GM12878 (cell line): Measurements from ENCODE around the gene PPP2R3C. TPM values are rescaled to one million over a fixed set of nuclear protein-coding genes. Genes with fewer than 3 reads are reported as not detected.
"Not testable (repeated sequence)": the region's sequence is repeated elsewhere in the genome, so short reads cannot be mapped to it uniquely, and the experiment has no call there.

ENCODE experiments used
- ATAC-seq: fragments of 200-7000 bp; cut with Tn5 transposase; 3 replicates; pipeline ENCODE4 v1.9.1; 2020; ENCODE audit warnings: mild to moderate bottlenecking, moderate library complexity
- BruUV-seq: library from RNA; stranded (reverse); fragments of 400-500 nt; replicated peaks from 2 replicates; lab custom pipeline; 2021; lab: Mats Ljungman, UMichigan
- CTCF ChIA-PET: fragments of 300-600 bp; sonication (Branson Sonifier 250); formaldehyde crosslinking; extraction: SDS; loops from one replicate; lab custom pipeline; 2021; ENCODE audit warnings: inconsistent platforms; lab: Yijun Ruan, JAX
- POLR2A ChIA-PET: fragments of 350-600 bp; formaldehyde crosslinking; extraction: SDS; loops from one replicate; lab custom pipeline; 2021; ENCODE audit warnings: inconsistent platforms; lab: Charles Lee
- RAD21 ChIA-PET: fragments of 300-600 bp; sonication (Branson Sonifier 250); formaldehyde crosslinking; loops from one replicate; lab custom pipeline; 2023; ENCODE audit warnings: antibody characterized with exemption; ENCODE audit not compliant: unreplicated experiment; lab: Charles Lee
- SMC1A ChIA-PET: fragments of 300-600 bp; sonication (Branson Sonifier 250); formaldehyde crosslinking; loops from one replicate; lab custom pipeline; 2023; ENCODE audit not compliant: unreplicated experiment, uncharacterized antibody; lab: Charles Lee
- DNase-seq: peaks from one replicate; pipeline ENCODE4 v3.0.0-alpha.2; 2011; ENCODE audit warnings: low read depth, low spot score
- FAIRE-seq: peaks from 3 replicates; lab custom pipeline; 2011; peaks lifted over from hg19 to GRCh38; lab: Jason Lieb, UNC
- H2AFZ ChIP-seq: 2 replicates; pipeline ENCODE4 v1.6.0; 2011; ENCODE audit warnings: low read depth, low read length, control low read depth; ENCODE audit not compliant: control insufficient read depth
- H3K27ac ChIP-seq: 2 replicates; pipeline ENCODE4 v1.5.1; 2011; ENCODE audit warnings: control low read depth; ENCODE audit not compliant: control insufficient read depth, insufficient read depth
- H3K27me3 ChIP-seq, 2 experiments: replicated peaks in 1 of 2; 2 replicates each; pipeline versions ENCODE4 v1.6.0 to v1.6.1; 2011; ENCODE audit warnings: low read length in 1 of 2; ENCODE audit not compliant: control insufficient read depth in 2 of 2, insufficient read depth in 2 of 2
- H3K36me3 ChIP-seq, 2 experiments: 2 replicates each; pipeline ENCODE4 v1.5.1; 2011; ENCODE audit warnings: low read length in 1 of 2; ENCODE audit not compliant: control insufficient read depth in 2 of 2, insufficient read depth in 2 of 2
- H3K4me1 ChIP-seq: 2 replicates; pipeline ENCODE4 v1.6.1; 2011; ENCODE audit warnings: mild to moderate bottlenecking, low read length, moderate library complexity, mixed read lengths; ENCODE audit not compliant: control insufficient read depth, insufficient read depth
- H3K4me2 ChIP-seq: 2 replicates; pipeline ENCODE4 v1.6.0; 2011; ENCODE audit warnings: control low read depth; ENCODE audit not compliant: control insufficient read depth, insufficient read depth
- H3K4me3 ChIP-seq: fragments of 200-600 bp; sonication (generic); 2 replicates; pipeline ENCODE4 v1.5.1; 2016
- H3K79me2 ChIP-seq: 2 replicates; pipeline ENCODE4 v1.6.0; 2011; ENCODE audit warnings: low read length; ENCODE audit not compliant: control insufficient read depth, insufficient read depth
- H3K9ac ChIP-seq: 2 replicates; pipeline ENCODE4 v1.8.0; 2011; ENCODE audit warnings: low read length, control low read depth, mixed read lengths; ENCODE audit not compliant: control insufficient read depth, insufficient read depth
- H3K9me3 ChIP-seq: replicated peaks from 3 replicates; pipeline ENCODE4 v1.5.1; 2011; ENCODE audit warnings: mild to moderate bottlenecking, low read length; ENCODE audit not compliant: control insufficient read depth, insufficient read depth
- H4K20me1 ChIP-seq: 2 replicates; pipeline ENCODE4 v1.6.0; 2011; ENCODE audit not compliant: control insufficient read depth, insufficient read depth
- CBX3 ChIP-seq: fragments of 200-600 bp; sonication (generic); IDR thresholded peaks from 2 replicates; pipeline ENCODE4 v1.6.1; 2016; ENCODE audit warnings: low read depth, borderline replicate concordance
- CREM ChIP-seq: IDR thresholded peaks from 2 replicates; pipeline ENCODE4 v1.6.1; 2014; ENCODE audit warnings: antibody characterized with exemption, low read depth
- EP300 ChIP-seq, 2 experiments: fragments of 150-350 bp in 1 of 2; IDR thresholded peaks; 2 replicates each; pipeline ENCODE4 v1.6.1; 2011 to 2012; ENCODE audit warnings: low read depth in 2 of 2, low read length in 2 of 2, borderline replicate concordance in 1 of 2, improper control_type of control experiment in 1 of 2, inconsistent platforms in 1 of 2; ENCODE audit not compliant: control insufficient read depth in 1 of 2
- HCFC1 ChIP-seq: fragments of 150-350 bp; IDR thresholded peaks from 2 replicates; pipeline ENCODE4 v1.6.1; 2014; ENCODE audit warnings: low read length
- LARP7 ChIP-seq: fragments of 450-650 bp; IDR thresholded peaks from 2 replicates; pipeline ENCODE4 v1.6.1; 2017; ENCODE audit warnings: mild to moderate bottlenecking
- POLR2A ChIP-seq: IDR thresholded peaks from 2 replicates; pipeline ENCODE4 v1.6.1; 2011; ENCODE audit warnings: low read depth, mild to moderate bottlenecking, low read length
- RFX5 ChIP-seq: IDR thresholded peaks from 2 replicates; pipeline ENCODE4 v1.6.1; 2011; ENCODE audit warnings: low read depth, low read length, improper control_type of control experiment
- SPI1 ChIP-seq: IDR thresholded peaks from 2 replicates; pipeline ENCODE4 v1.6.1; 2011; ENCODE audit warnings: low read depth, mild to moderate bottlenecking, low read length, moderate library complexity, borderline replicate concordance; ENCODE audit not compliant: insufficient read depth
- SREBF1 ChIP-seq: IDR thresholded peaks from 2 replicates; pipeline ENCODE4 v1.6.1; 2012; ENCODE audit warnings: mild to moderate bottlenecking, low read length
- TAF1 ChIP-seq: IDR thresholded peaks from 2 replicates; pipeline ENCODE4 v1.6.1; 2011; ENCODE audit warnings: mild to moderate bottlenecking, low read depth, low read length, borderline replicate concordance
- YY1 ChIP-seq: IDR thresholded peaks from 2 replicates; pipeline ENCODE4 v1.6.1; 2011; ENCODE audit warnings: low read depth, mild to moderate bottlenecking, low read length
- WGBS: methylation state at CpG from one replicate; pipeline ENCODE4 v1.1.6; 2016; ENCODE audit warnings: low lambda C conversion rate; ENCODE audit not compliant: insufficient replicate concordance, insufficient coverage; ENCODE audit errors: missing lambda C conversion rate; 5-methylcytosine and 5-hydroxymethylcytosine counted together
- in situ Hi-C: fragments of 300-500 bp; cut with MboI; formaldehyde crosslinking; loops from 9 replicates; pipeline ENCODE4 v1.14.3; 2018; ENCODE audit warnings: mixed read lengths
- intact Hi-C: fragments of 100-400 bp; cut with micrococcal nuclease; formaldehyde crosslinking; loops from one replicate; pipeline ENCODE4 v1.14.2; 2022; ENCODE audit not compliant: unreplicated experiment
- polyA plus RNA-seq, 11 experiments: library from polyadenylated mRNA; depleted of rRNA in 4 of 11; unstranded in 6 of 11; stranded (reverse) in 5 of 11; fragments of >200 nt; fragmentation: Nextera tagmentation in 4 of 11; fragmentation: Illumina TruSeq in 1 of 11; extraction: Ambion mirVana in 4 of 11; extraction: Trizol in 1 of 11; gene quantifications; 1 replicate in 1 of 11; 2 replicates in 10 of 11; pipeline versions ENCODE4 v1.2.1 to v1.2.3, GENCODE V29; 2011 to 2016; ENCODE audit warnings: inconsistent platforms in 2 of 11, missing spikeins in 2 of 11, low read depth in 1 of 11
- total RNA-seq, 4 experiments: library from RNA; depleted of rRNA in 3 of 4; stranded (reverse); fragments of >200 nt in 3 of 4; fragmentation: Illumina TruSeq in 1 of 4; extraction: Trizol in 1 of 4; gene quantifications; 2 replicates each; pipeline versions ENCODE4 v1.2.1 to v1.2.3, GENCODE V29; 2013 to 2021
- TF ChIP-seq, protein P1 (sequence below): IDR thresholded peaks from 2 replicates; pipeline ENCODE4 v1.6.1; 2011; ENCODE audit warnings: low read depth, mild to moderate bottlenecking, low read length, moderate library complexity, borderline replicate concordance; ENCODE audit errors: extremely low read depth

The PPP2R3C gene
- total and polyA plus RNA-seq, 10 of the 15 experiments (the other 5 are each of a cell fraction or from before 2014, with no cell fraction given), result 27.6 to 80.5 (median 42.9) TPM

DNA sequence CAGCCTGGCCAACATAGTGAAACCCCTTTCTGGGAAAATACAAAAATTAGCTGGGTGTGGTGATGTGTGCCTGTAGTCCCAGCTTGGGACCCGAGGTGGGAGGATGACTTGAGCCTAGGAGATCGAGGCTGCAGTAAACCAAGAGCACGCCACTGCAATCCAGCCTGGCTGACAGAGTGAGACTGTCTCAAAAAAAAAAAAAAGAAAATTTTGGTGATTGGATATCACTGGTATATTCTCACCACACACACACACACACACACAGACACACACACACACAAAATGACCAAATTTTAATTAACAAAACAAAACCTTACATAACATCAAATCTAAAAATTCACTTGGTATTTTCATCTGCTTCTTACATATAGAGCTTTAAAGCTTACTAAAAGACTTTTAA, 79.2 kb downstream of the PPP2R3C start:
- CTCF ChIA-PET, result interaction anchor here (0.7 kb wide), 2 partner anchors 187 to 222 kb away, joined by 3 read pairs; no protein-coding TSS in a partner anchor

DNA sequence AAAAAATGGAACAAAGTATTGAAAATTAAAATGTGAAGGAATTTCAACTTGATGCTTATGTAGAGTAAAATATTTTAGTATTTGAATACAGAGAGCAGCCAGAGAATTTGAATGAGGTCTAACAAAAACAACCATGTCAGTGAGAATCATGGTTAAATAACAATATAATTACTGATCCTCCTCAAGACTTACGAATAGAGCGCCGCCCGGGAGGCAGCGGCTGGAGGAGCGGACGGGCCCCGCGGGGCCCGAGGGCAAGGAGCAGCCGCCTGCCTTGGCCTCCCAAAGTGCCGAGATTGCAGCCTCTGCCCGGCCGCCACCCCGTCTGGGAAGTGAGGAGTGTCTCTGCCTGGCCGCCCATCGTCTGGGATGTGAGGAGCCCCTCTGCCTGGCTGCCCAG, 83.5 kb downstream of the PPP2R3C start:
- intact Hi-C loops, RAD21 ChIA-PET, in situ Hi-C loops, BruUV-seq, H4K20me1 ChIP-seq, H3K36me3 ChIP-seq, POLR2A ChIA-PET, H3K9ac ChIP-seq, H3K79me2 ChIP-seq, H3K4me3 ChIP-seq, DNase-seq, CTCF ChIA-PET, H3K4me1 ChIP-seq, H2AFZ ChIP-seq, H3K27me3 ChIP-seq, H3K4me2 ChIP-seq, ATAC-seq, H3K27ac ChIP-seq, FAIRE-seq: not testable (repeated sequence)
- peaks cover 12% of the 10 kb centered on the region for H3K9me3 ChIP-seq
- 96% methylated on average over 7 of the region's 17 CpGs for WGBS
- SMC1A ChIA-PET, result interaction anchor here (1.0 kb wide), 1 partner anchor 15 kb away, joined by 3 read pairs; no protein-coding TSS in a partner anchor

More for the DNA sequence above, 79.2 kb downstream of the PPP2R3C start:
- no peak overlapping the region for H3K4me3 ChIP-seq
- no peaks in the 10 kb centered on the region for H3K27me3 ChIP-seq
- H3K9me3 ChIP-seq, result no peaks in the 10 kb centered on the region
- FAIRE-seq, result no peak
- ChIA-PET POLR2A (interaction anchor here (0.6 to 1.8 kb wide), 4 partner anchors 11 to 160 kb away, joined by 3 to 7 read pairs (median 4); no protein-coding TSS in a partner anchor), SMC1A (interaction anchor here (0.6 to 1.5 kb wide), 4 partner anchors 14 to 354 kb away, joined by 3 to 5 read pairs (median 4); no protein-coding TSS in a partner anchor), RAD21 (no interaction called here)
- H3K79me2 ChIP-seq, result peaks cover 1% of the 10 kb centered on the region
- H2AFZ ChIP-seq, result no peak overlapping the region
- no peak for ATAC-seq
- no peak overlapping the region for H3K27ac ChIP-seq
- BruUV-seq, result no TSS peak
- 77% methylated on average over 2 of the region's 3 CpGs for WGBS
- H3K9ac ChIP-seq, result no peak overlapping the region
- no peaks in the 10 kb centered on the region for H4K20me1 ChIP-seq
- in situ Hi-C loops, result loop anchor here (10.0 kb wide), 1 partner anchor 372 kb away; no protein-coding TSS in a partner anchor
- no peak for DNase-seq
- H3K4me2 ChIP-seq, result no peak overlapping the region
- peaks cover 4% of the 10 kb centered on the region; the same call in 1 of the 2 replicates for H3K4me1 ChIP-seq
- no peaks in the 10 kb centered on the region for H3K36me3 ChIP-seq
- intact Hi-C loops, result no loop called here
- TF ChIP-seq CBX3 (no peak), LARP7 (no peak), EP300 (IDR thresholded peaks at IDR 0.05; ENCODE audit: borderline replicate concordance in 1 of 2, control insufficient read depth in 1 of 2, low read depth in 2 of 2, low read length in 2 of 2) (no peak), HCFC1 (no peak), CREM (no peak), SPI1 (no peak), SREBF1 (no peak), POLR2A (no peak), YY1 (no peak), RFX5 (no peak), TAF1 (no peak)
- TF ChIP-seq, protein P1, sequence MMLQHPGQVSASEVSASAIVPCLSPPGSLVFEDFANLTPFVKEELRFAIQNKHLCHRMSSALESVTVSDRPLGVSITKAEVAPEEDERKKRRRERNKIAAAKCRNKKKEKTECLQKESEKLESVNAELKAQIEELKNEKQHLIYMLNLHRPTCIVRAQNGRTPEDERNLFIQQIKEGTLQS, result no peak
